Left lung (tissue), 10 donors: Measurements from ENCODE around the gene MRNIP. TPM values are rescaled to one million over a fixed set of nuclear protein-coding genes. Genes with fewer than 3 reads are reported as not detected.

Experiments used
- ATAC-seq: fragments of 200-7000 bp; cut with Tn5 transposase; one replicate; pipeline ENCODE4 v1.9.1; 2020; ENCODE audit warnings: moderate library complexity
- DNase-seq, 4 donors: peaks; one replicate each; pipeline ENCODE4 v3.0.0-alpha.2; 2013 to 2020
- H3K27ac ChIP-seq, 2 donors: fragments of 200-600 bp; sonication (generic) in 1 of 2; one replicate each; pipeline versions ENCODE4 v1.5.0 to v1.8.0; 2020 to 2021
- H3K27me3 ChIP-seq, 2 donors: fragments of 200-600 bp; sonication (generic) in 1 of 2; one replicate each; pipeline versions ENCODE4 v1.5.0 to v1.8.0; 2020 to 2021
- H3K36me3 ChIP-seq, 2 donors: fragments of 200-600 bp; sonication (generic) in 1 of 2; one replicate each; pipeline versions ENCODE4 v1.5.0 to v1.8.0; 2020 to 2021
- H3K4me1 ChIP-seq, 2 donors: fragments of 200-600 bp; one replicate each; pipeline ENCODE4 v1.8.0; 2021
- H3K4me3 ChIP-seq, 2 donors: fragments of 200-600 bp; sonication (generic) in 1 of 2; one replicate each; pipeline versions ENCODE4 v1.5.0 to v1.8.0; 2020 to 2021; ENCODE audit warnings: mild to moderate bottlenecking in 1 of 2
- H3K9me3 ChIP-seq, 2 donors: fragments of 200-600 bp; sonication (generic) in 1 of 2; one replicate each; pipeline versions ENCODE4 v1.5.0 to v1.8.0; 2020 to 2021
- CTCF ChIP-seq, 2 donors: fragments of 200-600 bp; sonication (generic) in 1 of 2; IDR thresholded peaks; one replicate each; pipeline versions ENCODE4 v1.5.0 to v1.8.0; 2021; ENCODE audit warnings: antibody characterized with exemption in 2 of 2
- intact Hi-C, 2 donors: fragments of 100-400 bp; cut with DNase I; formaldehyde crosslinking; loops; one replicate each; pipeline versions ENCODE4 v1.11.2 to v1.14.2; 2022
- polyA plus RNA-seq, 6 donors: library from polyadenylated mRNA; unstranded; fragments of 120-200 nt; gene quantifications; one replicate each; pipeline ENCODE4 v1.2.1, GENCODE V29; 2013; ENCODE audit not compliant: insufficient read length in 6 of 6
- total RNA-seq, 2 donors: library from RNA; stranded (reverse); fragmentation: NEBNext Ultra II Directional; extraction: Animal tissue kit (Norgen Biotek cat#: 25700); gene quantifications; one replicate each; pipeline ENCODE4 v1.2.1, GENCODE V29; 2021
- donor health status: DM: no; HTN: yes; CAD: no.
- donor health status: DM: no; HTN: no; CAD: no.

MRNIP gene
- total and polyA plus RNA-seq, 8 donors = 16.9 to 55.6 (median 46.3) TPM

GRCh38 chr5:179901915-179902762 lies 43.5 kb upstream of the MRNIP start:
- intact Hi-C loops = loop anchor here in 1 of 2 donors (10.0 kb wide), 1 partner anchor 137 kb away; no protein-coding TSS in a partner anchor
- Histone ChIP-seq H3K4me3 (no peak overlapping the region), H3K36me3 (peaks cover 0 to 71% of the 10 kb centered on the region in 2 donors), H3K27ac (no peak overlapping the region), H3K4me1 (peaks cover 0 to 20% of the 10 kb centered on the region in 2 donors), H3K27me3 (no peaks in the 10 kb centered on the region), H3K9me3 (no peaks in the 10 kb centered on the region)
- TF ChIP-seq CTCF (IDR thresholded peaks at IDR 0.05) = no peak
- no peak for ATAC-seq
- peak in 1 of 4 donors; percentile 47 for DNase-seq

- Histone ChIP-seq H3K27me3 (no peaks in the 10 kb centered on the region), H3K4me3 (no peak overlapping the region), H3K9me3 (no peaks in the 10 kb centered on the region), H3K27ac (no peak overlapping the region), H3K36me3 (peaks cover 0 to 78% of the 10 kb centered on the region in 2 donors), H3K4me1 (peaks cover 0 to 13% of the 10 kb centered on the region in 2 donors)
- no peak for ATAC-seq
- no peak for DNase-seq
- TF ChIP-seq CTCF (IDR thresholded peaks at IDR 0.05) = no peak
- intact Hi-C loops = loop anchor here in 1 of 2 donors (10.0 kb wide), 1 partner anchor 137 kb away; no protein-coding TSS in a partner anchor
These were observed 42.8 kb upstream of the MRNIP start for GRCh38 chr5:179901462-179901861.

- Histone ChIP-seq H3K4me1 (peaks cover 0 to 6% of the 10 kb centered on the region in 2 donors), H3K27me3 (no peaks in the 10 kb centered on the region), H3K9me3 (no peaks in the 10 kb centered on the region), H3K4me3 (no peak overlapping the region), H3K27ac (no peak overlapping the region), H3K36me3 (peaks cover 0 to 86% of the 10 kb centered on the region in 2 donors)
- ATAC-seq (no peak), DNase-seq (no peak)
- intact Hi-C loops = loop anchor here in 1 of 2 donors (10.0 kb wide), 1 partner anchor 136 kb away; no protein-coding TSS in a partner anchor
- no peak for TF ChIP-seq CTCF (IDR thresholded peaks at IDR 0.05)
These were observed 42.1 kb upstream of the MRNIP start for GRCh38 chr5:179900711-179901110.

GRCh38 chr5:179900206-179900605 lies 41.6 kb upstream of the MRNIP start:
- intact Hi-C loops = loop anchor here in 1 of 2 donors (10.0 kb wide), 1 partner anchor 135 kb away; no protein-coding TSS in a partner anchor
- ATAC-seq (no peak), DNase-seq (no peak)
- Histone ChIP-seq H3K9me3 (no peaks in the 10 kb centered on the region), H3K4me3 (no peak overlapping the region), H3K27me3 (no peaks in the 10 kb centered on the region), H3K27ac (no peak overlapping the region), H3K4me1 (peaks cover 0 to 5% of the 10 kb centered on the region in 2 donors), H3K36me3 (peaks cover 0 to 91% of the 10 kb centered on the region in 2 donors)
- no peak for TF ChIP-seq CTCF (IDR thresholded peaks at IDR 0.05)

- DNase-seq (no peak), ATAC-seq (no peak)
- Histone ChIP-seq H3K27me3 (no peaks in the 10 kb centered on the region), H3K36me3 (peaks cover 0 to 97% of the 10 kb centered on the region in 2 donors), H3K9me3 (no peaks in the 10 kb centered on the region), H3K4me3 (no peak overlapping the region), H3K27ac (no peak overlapping the region), H3K4me1 (no peaks in the 10 kb centered on the region)
- TF ChIP-seq CTCF (IDR thresholded peaks at IDR 0.05) = no peak
- intact Hi-C loops = no loop called here
These were observed 37.2 kb upstream of the MRNIP start for GRCh38 chr5:179895861-179896260.
